HG03571 (cell line): ENCODE data around the gene DOP1A.

ENCODE experiments used
- ATAC-seq: cut with Tn5 transposase; IDR thresholded peaks from one replicate; pipeline ENCODE4 v1.9.1; 2021; ENCODE audit not compliant: unreplicated experiment

DOP1A gene

DNA sequence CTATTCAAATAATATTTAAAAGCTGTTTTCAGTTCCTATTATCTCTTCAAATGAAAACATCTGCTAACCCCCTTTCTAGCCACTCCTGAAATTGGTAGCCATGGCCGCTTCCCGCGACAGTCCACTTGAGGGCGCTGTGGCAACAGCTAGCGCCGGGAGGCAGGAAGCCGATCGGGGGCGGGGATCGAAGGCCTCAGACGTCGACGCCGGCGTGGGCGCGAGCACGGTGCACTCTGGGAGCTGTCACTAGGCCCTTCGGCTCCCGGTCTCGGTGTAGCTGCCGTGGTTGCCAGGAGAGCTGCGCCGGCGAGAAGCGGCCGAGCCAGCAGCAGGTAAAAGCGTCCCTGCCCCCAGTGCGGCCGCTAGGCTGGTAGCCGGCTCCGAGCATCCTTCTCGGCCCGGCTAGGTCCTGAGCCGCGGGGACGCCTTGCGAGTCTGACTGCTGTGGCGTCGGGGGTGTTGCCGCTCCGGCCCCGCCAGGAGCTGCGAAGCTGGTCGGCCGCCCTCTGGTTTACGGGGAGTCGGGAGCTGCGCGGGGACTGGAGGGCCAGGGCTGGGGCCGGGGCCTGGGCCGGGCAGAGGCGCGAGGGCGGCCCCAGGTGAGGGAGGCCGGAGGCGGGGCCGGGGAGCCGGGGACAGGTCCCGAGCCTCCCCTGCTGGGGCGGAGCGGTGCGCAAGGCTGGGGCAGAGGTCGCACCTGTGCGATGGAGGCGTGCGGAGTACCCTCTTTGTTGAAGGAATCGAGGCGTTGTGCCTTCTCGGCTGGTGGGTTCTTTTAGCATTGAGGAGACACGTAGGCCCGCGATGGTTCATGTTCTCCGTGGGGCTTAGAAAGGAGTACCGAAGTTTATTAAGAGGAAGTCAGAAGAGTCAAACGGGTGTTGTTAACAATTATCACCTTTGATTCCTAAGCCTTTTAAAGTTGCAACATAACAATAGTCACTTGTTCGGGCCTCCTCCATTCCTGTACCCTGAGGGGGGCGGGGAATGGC is at the start of gene DOP1A:
Gene DOP1A (plus strand): TSS at position 224 of the 992 bp plus-strand sequence. CDS start 29,307 bp downstream, outside the sequence.
- peak; percentile 87 for ATAC-seq

GRCh38 chr6:83019741-83020140 is 47.7 kb upstream of the DOP1A start:
- ATAC-seq: no peak

DNA sequence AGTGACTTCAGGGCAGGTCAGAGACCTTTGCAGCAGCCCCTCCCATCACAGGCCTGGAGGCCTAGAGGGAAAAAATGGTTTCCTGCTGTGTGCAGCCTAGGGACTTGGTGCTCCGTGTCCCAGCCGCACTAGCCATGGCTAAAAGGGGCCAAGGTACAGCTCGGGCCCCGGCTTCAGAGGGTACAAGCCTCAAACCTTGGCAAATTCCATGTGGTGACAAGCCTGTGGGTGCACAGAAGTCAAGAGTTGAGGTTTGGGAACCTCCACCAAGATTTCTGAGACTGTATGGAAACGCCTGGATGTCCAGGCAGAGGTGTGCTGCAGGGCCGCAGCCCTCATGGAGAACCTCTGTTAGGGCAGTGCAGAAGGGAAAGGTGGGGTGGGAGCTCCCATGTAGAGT is 35.8 kb upstream of the DOP1A start:
- ATAC-seq: no peak

DNA sequence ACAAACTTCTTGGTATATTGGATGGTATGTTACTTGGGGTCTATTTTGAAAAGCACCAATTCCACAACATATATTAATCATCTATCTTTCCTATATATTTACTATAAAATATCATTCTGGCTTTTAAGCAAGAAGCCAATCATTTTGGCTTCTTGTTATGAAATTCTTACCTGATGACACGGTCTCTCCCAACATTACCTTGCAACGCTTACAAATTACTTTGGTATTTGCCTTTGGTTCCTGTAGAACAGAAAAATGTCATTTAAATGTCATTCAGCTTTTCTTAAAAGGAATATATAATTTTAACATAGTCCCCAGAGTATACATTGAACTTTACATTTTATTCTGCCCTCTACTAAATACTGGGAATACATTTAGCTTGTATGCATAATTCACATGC is 29.2 kb upstream of the DOP1A start:
- ATAC-seq: no peak

DNA sequence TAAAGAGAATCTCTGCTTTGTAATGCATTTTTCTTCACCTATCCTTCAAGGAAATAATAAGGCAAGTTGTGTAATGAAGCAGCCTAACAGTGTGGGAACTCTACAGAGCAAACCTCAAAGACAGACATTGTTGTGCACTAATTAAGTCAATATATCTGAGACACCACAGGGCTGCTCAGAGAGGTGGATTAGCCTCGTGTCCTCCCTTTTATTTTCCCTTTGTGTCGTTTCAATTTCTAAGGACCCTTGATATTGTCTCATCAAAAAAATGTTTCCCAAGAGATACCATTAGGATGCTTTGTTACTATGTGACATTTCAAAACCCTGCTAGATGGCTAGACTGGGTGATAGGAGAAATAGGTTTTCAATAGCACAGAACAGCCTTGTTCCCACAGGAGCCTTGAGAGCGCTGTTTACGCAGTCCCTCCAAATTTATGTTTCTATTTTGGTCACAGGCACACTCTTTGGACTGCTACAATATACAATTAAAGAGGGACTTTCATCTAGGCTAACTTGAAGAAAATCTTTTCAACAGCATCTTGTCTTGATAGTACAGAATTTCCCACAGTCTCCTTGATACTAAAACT is 24.9 kb upstream of the DOP1A start:
- no peak for ATAC-seq

DNA sequence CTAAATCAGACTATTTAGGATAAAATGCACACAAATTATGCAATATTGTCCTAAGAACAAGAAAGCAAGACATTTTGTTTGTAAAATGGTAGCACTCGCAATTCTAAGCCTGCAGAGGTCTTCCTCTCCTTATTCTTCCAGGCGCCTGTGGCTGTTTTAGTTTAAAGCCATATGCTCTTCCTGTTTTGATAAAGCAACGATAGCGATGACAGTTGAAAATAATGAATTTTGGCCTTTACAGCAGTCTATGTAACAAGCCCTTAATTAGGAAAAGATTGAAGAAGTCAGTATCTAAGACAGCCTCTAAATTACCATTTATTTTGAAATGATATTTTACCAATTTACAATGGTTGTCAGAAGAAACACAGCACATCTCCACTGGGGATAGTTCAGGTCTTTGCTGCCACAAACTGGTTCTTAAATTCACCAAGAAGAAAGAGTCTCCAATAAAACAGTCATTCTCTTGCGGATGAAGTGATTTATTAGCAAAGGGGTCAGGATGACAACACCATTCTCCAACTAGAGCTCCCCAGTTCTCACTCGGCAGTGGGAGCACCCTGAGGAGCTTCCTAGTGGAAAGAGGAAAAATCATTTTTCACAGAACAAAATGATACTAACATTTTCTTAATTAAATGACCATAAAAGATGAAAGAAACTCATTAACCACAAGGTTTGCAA is 23.2 kb upstream of the DOP1A start:
- no peak for ATAC-seq

DNA sequence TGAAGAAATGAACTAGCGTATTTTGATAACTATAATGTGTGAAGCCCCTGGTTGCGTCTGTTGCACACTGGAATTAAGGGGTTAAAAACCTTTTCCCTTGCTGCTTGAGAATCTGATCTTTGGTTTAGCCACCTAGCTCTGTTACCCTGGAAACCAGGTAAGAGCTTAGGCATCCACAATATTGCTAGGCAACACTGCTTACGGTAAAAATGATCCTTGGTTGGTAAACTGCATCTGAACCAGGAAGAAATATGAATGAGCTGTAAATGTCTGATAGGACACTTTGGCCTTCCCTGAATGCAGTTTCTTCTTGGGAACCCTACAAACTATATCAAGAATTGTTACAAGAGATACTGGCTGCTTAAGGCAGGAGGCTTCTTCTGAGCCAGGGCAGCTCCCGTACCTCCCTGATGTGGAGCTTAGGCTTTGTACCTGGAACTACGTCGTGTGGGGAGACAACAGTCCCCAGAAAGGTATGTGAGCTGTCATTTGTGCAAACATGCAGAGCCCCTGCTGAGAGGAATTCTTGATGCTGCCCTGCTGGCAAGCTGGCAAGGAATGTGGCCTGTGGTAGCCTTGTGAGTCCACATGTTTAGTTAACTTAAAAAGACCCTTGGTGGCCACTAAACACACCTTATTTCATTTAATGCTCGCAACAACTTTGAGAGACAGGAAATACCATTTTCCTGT is 20.3 kb upstream of the DOP1A start:
- ATAC-seq: no peak

DNA sequence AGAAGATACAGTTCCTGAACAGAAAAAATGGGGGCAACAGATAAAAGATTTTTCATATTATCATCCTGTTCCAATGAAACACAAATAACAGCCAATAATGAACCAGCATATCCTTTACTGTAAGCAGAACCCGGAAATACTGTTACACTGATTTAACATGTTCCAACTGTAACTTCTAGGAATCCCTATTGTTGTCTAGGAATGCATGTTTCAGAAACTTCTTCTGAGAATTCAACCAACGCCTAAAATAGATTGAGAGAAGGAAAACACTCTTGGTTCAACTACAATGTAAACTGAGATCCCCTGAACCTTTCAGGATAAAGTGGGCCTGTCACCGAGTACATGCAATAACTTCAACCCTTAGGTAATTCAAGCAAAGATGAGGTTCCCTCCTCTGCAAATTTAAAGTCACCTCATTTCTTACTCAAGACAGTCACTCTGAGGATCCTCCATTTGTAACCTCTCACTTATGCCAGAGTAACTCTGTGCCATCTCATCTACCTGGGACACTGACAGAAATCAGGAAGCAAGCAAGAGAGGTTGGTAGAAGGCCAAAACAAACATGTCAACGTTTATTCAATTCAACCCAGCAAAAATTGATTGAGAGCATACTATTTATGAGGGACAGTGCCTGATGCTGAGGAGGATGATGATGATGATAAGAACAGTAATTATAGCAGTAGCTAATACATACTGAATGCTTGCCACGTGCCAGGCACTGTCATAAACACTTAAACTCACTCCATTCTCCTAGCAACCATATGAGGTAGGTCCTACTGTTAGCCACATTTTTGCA is 15.9 kb upstream of the DOP1A start:
- no peak for ATAC-seq

GRCh38 chr6:83053678-83054077 is 13.8 kb upstream of the DOP1A start:
- ATAC-seq: no peak

- ATAC-seq: peak; percentile 53
Measured at GRCh38 chr6:83055366-83055964, 12.0 kb upstream of the DOP1A start.

DNA sequence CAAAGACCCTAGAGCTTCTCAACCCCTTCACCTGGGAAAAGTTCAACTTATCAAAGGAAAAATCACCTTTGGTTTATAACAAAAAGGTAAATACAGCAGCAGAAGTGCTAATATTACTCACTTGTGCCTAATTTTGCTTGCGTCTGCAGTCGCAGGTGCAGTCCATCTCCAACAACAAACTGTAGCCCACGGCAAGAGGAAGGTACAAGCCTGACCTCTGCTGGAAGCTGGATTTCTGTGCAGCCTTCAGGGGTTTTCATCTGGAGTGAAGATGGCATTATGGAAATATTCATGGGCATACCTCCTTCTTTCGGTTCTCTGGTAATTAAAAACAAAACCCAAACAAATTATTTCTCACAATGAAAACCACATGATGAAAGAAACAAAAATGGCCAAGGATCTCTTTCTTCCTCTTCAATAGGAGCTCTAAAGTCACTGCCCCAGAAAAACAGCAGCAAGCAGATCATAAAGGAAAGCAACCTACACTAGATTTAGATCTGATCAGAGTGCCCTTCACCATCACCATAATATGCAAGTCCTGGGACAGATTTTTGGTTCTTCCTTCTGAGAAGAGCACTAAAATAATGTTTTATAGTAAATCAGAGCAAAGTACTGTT is 9.7 kb upstream of the DOP1A start:
- ATAC-seq: peak; percentile 62

DNA sequence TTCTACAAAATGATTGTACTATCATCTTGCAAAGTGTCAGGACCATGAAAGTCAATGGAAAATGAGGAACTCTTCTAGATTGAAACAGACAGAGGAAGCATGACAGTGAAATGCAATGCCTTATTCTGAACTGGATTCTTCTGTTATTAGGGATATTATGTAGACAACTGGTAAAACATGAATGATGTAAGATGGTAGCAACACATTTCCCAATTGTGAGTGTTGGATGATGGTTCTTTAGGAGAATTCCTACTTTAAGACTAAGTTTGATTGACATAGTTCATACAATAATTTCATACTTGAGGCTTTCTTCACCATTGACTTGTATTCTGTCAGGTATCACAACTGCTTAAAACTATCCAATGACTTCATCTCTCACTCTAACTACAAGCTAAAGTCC is 6.3 kb upstream of the DOP1A start:
- ATAC-seq: no peak

GRCh38 chr6:83062225-83062624 is 5.2 kb upstream of the DOP1A start:
- ATAC-seq: no peak

DNA sequence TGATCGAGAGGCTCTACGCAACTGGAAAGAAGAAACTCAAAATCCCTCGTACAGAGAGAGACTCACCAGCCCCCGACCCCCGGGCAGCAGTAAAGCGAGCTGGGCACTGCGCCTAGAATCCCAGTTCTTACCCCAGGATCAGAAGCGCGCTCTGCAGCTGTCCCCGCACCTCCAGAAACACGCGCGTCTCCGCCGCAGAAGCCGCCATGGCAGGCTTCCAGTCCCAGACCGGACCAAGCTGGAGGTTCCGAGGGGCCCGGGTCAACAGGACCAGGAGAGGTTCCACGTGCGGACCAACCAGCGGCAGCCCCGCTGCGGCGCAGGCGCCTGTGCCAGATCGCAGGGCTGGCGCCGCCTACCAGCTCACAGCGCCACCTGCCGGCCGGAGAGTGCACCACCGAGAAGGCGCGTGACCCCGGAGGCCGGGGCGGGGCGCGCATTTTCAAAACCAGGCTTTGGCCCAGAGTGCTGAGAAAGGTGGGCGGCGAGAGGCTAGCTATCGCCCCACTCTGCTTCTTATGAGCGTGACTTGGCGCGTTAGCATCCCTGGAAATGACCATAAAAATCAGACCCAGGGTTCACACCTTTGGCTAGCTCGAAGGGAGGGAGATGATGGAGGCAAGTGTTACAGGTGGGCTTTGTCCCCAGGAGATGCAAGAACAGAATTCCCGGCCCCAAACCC is 1.8 kb upstream of the DOP1A start, which contains the start of gene UBE3D:
Gene UBE3D (minus strand): TSS at position 331 of the 682 bp plus-strand sequence. CDS start 123 bp downstream, at position 208.
- ATAC-seq: peak; percentile 61

GRCh38 chr6:83068616-83069015 is 1.1 kb downstream of the DOP1A start:
- no peak for ATAC-seq

- ATAC-seq: no peak
Measured at GRCh38 chr6:83069633-83070032, 2.2 kb downstream of the DOP1A start.

DNA sequence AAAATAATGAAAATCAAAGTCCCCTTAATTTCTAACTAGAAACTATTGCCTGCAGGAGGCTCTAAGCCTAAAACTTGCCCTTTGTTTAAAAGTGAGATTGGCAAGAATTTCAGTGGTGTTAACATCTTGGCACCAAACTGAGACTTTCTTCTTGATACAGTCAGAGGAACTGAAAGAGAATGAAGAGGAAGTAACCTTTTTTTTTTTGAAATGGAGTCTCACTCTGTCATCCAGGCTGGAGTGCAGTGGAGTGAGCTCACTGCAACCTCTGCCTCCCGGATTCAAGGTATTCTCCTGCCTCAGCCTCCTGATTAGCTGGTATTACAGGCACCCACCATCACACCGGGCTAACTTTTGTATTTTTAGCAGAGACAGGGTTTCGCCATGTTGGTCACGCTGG is 3.6 kb downstream of the DOP1A start:
- peak; percentile 44 for ATAC-seq

- ATAC-seq: no peak
Measured at GRCh38 chr6:83071707-83072106, 4.2 kb downstream of the DOP1A start.

- no peak for ATAC-seq
Measured at GRCh38 chr6:83072726-83073125, 5.3 kb downstream of the DOP1A start.
